LNCAP (cell line): ENCODE data around the gene MYNN.

ENCODE experiments used
- CTCF ChIP-seq: fragments of 450-650 bp; IDR thresholded peaks from 2 replicates; pipeline ENCODE4 v1.5.1; 2017; ENCODE audit warnings: mild to moderate bottlenecking

Gene MYNN

GRCh38 chr3:169822540-169822939 is 49.3 kb downstream of the MYNN start:
- TF ChIP-seq CTCF = no peak

- no peak for TF ChIP-seq CTCF
Measured at GRCh38 chr3:169822983-169823382, 49.8 kb downstream of the MYNN start.

GRCh38 chr3:169825316-169825715 is 52.1 kb downstream of the MYNN start:
- no peak for TF ChIP-seq CTCF

GRCh38 chr3:169827712-169828111 is 54.5 kb downstream of the MYNN start:
- TF ChIP-seq CTCF = no peak

GRCh38 chr3:169835533-169835932 is 62.3 kb downstream of the MYNN start:
- TF ChIP-seq CTCF = no peak

- no peak for TF ChIP-seq CTCF
Measured at GRCh38 chr3:169836078-169836941, 63.1 kb downstream of the MYNN start.

- no peak for TF ChIP-seq CTCF
Measured at GRCh38 chr3:169836942-169837275, 63.7 kb downstream of the MYNN start.

- no peak for TF ChIP-seq CTCF
Measured at GRCh38 chr3:169838511-169839030, 65.4 kb downstream of the MYNN start.
